Measurements from ENCODE around the gene TADA2B. TPM values are rescaled to one million over a fixed set of nuclear protein-coding genes. Genes with fewer than 3 reads are reported as not detected.

The TADA2B gene
- total and polyA plus RNA-seq, 2 of the 4 experiments (the other 2 are of a cell fraction): 6.1 to 8.6 TPM

DNA sequence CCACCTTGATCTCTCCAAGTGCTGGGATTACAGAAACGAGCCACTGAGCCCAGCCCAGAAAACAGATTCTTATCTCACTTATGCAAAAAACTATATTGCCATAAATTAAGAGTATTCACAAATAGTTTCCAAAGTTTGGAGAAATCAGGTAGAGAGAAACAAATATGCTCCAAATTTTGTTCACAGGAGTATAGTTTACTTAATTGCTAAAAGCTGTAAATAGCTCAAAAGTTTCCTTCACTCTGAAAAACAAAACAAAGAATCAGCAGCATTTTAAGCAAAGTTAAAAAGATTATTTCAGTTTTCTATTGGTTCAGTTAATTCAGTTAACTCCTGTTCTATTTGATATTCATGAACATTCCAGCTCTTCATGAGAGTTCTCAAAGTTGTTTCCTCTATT lies 43.2 kb downstream of the TADA2B start:
- no peak overlapping the region for H2AK9ac ChIP-seq (replicated peaks; ENCODE audit: low read depth, low read length, poor library complexity)
- no peak overlapping the region for H2AK5ac ChIP-seq (ENCODE audit: low read depth, low read length)
- no CpG with 5 or more reads among the region's 1 CpG for WGBS, 2 experiments (ENCODE audit: extremely low coverage in 2 of 2, insufficient read length in 1 of 2)
- H4K8ac ChIP-seq (ENCODE audit: low read depth in 2 of 2, low read length in 2 of 2): no peak overlapping the region
- H4K5ac ChIP-seq (ENCODE audit: low read depth, low read length): no peak overlapping the region
- H3K18ac ChIP-seq (ENCODE audit: low read depth, low read length): no peak overlapping the region
- no peak overlapping the region for H3K4ac ChIP-seq (ENCODE audit: low read depth, low read length)
- no peak overlapping the region for H3K27ac ChIP-seq (ENCODE audit: insufficient read depth, low read length)
- DNase-seq (no peak), ATAC-seq (ENCODE audit: low read depth) (no peak)
- no peak overlapping the region for H3K23ac ChIP-seq (ENCODE audit: low read depth, low read length)
- H2BK15ac ChIP-seq (ENCODE audit: low read depth, low read length): no peak overlapping the region
- no peak overlapping the region for H3K14ac ChIP-seq (replicated peaks; ENCODE audit: low read depth, low read length)
- no peak overlapping the region for H2BK5ac ChIP-seq (ENCODE audit: low read depth, low read length, poor library complexity, severe bottlenecking)
- H4K91ac ChIP-seq (ENCODE audit: insufficient read depth, low read depth, low read length): no peak overlapping the region
- H3K4me2 ChIP-seq (ENCODE audit: low read depth, low read length): no peak overlapping the region
- H3K36me3 ChIP-seq (ENCODE audit: control insufficient read depth, insufficient read depth, low read length): no peaks in the 10 kb centered on the region
- H3K79me1 ChIP-seq (ENCODE audit: low read depth in 1 of 2, low read length in 2 of 2): no peaks in the 10 kb centered on the region
- no peaks in the 10 kb centered on the region for H3K4me1 ChIP-seq (ENCODE audit: control insufficient read depth, insufficient read depth, low read length)
- POLR2A ChIA-PET (ENCODE audit: unreplicated experiment): no interaction called here
- no peak overlapping the region for H2BK20ac ChIP-seq (ENCODE audit: low read depth, low read length)
- in situ Hi-C loops (cut with MboI; ENCODE audit: low sequenced_read_pairs) (no loop called here), dilution Hi-C loops (cut with HindIII; ENCODE audit: low sequenced_read_pairs, unreplicated experiment) (no loop called here), intact Hi-C loops (cut with micrococcal nuclease) (no loop called here)
- no peak overlapping the region for H3K4me3 ChIP-seq (ENCODE audit: insufficient read depth, low read depth, low read length)
- peaks cover 2% of the 10 kb centered on the region; the same call in 1 of the 2 replicates for H3K9me3 ChIP-seq (ENCODE audit: control insufficient read depth, insufficient read depth, low read length)
- no peak overlapping the region for H2AFZ ChIP-seq (replicated peaks; ENCODE audit: low read length, poor library complexity)
- H4K20me1 ChIP-seq (ENCODE audit: insufficient read depth, low read length): no peaks in the 10 kb centered on the region
- no peak overlapping the region for H2BK120ac ChIP-seq (ENCODE audit: low read depth, low read length)
- H3K9me1 ChIP-seq (ENCODE audit: insufficient read depth, low read length): no peaks in the 10 kb centered on the region
- TF ChIP-seq USF2 (IDR thresholded peaks at IDR 0.05; ENCODE audit: low read depth, low read length): no peak
- no peak for TF ChIP-seq MXI1 (IDR thresholded peaks at IDR 0.05; ENCODE audit: borderline replicate concordance, low read depth, low read length)
- TF ChIP-seq RCOR1 (IDR thresholded peaks at IDR 0.05; ENCODE audit: insufficient replicate concordance, low read length): no peak
- no peak for TF ChIP-seq CEBPB (IDR thresholded peaks at IDR 0.05; ENCODE audit: low read depth, low read length)
- TF ChIP-seq FOS (IDR thresholded peaks at IDR 0.05; ENCODE audit: low read depth, low read length): no peak
- no peak for TF ChIP-seq RAD21 (IDR thresholded peaks at IDR 0.05; ENCODE audit: low read length)
- TF ChIP-seq CHD1 (IDR thresholded peaks at IDR 0.05; ENCODE audit: low read depth, low read length): no peak
- TF ChIP-seq, protein P1, sequence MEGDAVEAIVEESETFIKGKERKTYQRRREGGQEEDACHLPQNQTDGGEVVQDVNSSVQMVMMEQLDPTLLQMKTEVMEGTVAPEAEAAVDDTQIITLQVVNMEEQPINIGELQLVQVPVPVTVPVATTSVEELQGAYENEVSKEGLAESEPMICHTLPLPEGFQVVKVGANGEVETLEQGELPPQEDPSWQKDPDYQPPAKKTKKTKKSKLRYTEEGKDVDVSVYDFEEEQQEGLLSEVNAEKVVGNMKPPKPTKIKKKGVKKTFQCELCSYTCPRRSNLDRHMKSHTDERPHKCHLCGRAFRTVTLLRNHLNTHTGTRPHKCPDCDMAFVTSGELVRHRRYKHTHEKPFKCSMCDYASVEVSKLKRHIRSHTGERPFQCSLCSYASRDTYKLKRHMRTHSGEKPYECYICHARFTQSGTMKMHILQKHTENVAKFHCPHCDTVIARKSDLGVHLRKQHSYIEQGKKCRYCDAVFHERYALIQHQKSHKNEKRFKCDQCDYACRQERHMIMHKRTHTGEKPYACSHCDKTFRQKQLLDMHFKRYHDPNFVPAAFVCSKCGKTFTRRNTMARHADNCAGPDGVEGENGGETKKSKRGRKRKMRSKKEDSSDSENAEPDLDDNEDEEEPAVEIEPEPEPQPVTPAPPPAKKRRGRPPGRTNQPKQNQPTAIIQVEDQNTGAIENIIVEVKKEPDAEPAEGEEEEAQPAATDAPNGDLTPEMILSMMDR (conservative IDR thresholded peaks at IDR 0.05; ENCODE audit: low read depth, low read length): no peak
- no peak for TF ChIP-seq MAFK (IDR thresholded peaks at IDR 0.05; ENCODE audit: low read depth, low read length)
- TF ChIP-seq MAZ (IDR thresholded peaks at IDR 0.05; ENCODE audit: borderline replicate concordance, low read depth, low read length): no peak
- TF ChIP-seq BHLHE40 (IDR thresholded peaks at IDR 0.05; ENCODE audit: low read depth, low read length): no peak
- no peak for TF ChIP-seq POLR2A (IDR thresholded peaks at IDR 0.05; ENCODE audit: low read depth, low read length)
- TF ChIP-seq RFX5 (IDR thresholded peaks at IDR 0.05; ENCODE audit: low read depth, low read length): no peak
- TF ChIP-seq SMC3 (IDR thresholded peaks at IDR 0.05; ENCODE audit: low read depth, low read length): no peak
- TF ChIP-seq NFE2L2 (IDR thresholded peaks at IDR 0.05; ENCODE audit: low read depth, low read length): no peak
- TF ChIP-seq ELK1 (IDR thresholded peaks at IDR 0.05; ENCODE audit: borderline replicate concordance, low read depth, low read length): no peak
- H3K56ac ChIP-seq (ENCODE audit: extremely low read depth, insufficient read depth, low read length): no peak overlapping the region
- BruUV-seq (replicated peaks): no TSS peak
- H3K9ac ChIP-seq (ENCODE audit: low read depth, low read length): no peak overlapping the region
- H3K27me3 ChIP-seq (ENCODE audit: control insufficient read depth, insufficient read depth, low read length): peaks cover 37% of the 10 kb centered on the region
- CTCF ChIA-PET: interaction anchor here (1.1 kb wide), 1 partner anchor 16 kb away, joined by 3 read pairs; no protein-coding TSS in a partner anchor

Data from IMR-90 (cell line).